GM18511 (cell line): Measurements from ENCODE around the gene SEC16A.
A peak's percentile ranks its signal among the peaks of the same experiment; 100 is the strongest.

ENCODE experiments used
- ATAC-seq: cut with Tn5 transposase; IDR thresholded peaks from one replicate; pipeline ENCODE4 v1.9.1; 2021; ENCODE audit warnings: mild to moderate bottlenecking, moderate library complexity; ENCODE audit not compliant: unreplicated experiment

The SEC16A gene

GRCh38 chr9:136402067-136402466, 80.8 kb downstream of the SEC16A start:
- ATAC-seq: no peak

GRCh38 chr9:136401173-136401922, 81.5 kb downstream of the SEC16A start:
- ATAC-seq: no peak

- ATAC-seq: peak; percentile 70
Observed at GRCh38 chr9:136400038-136400834, 82.6 kb downstream of the SEC16A start, which contains the start of gene SNAPC4. TSS of gene SNAPC4 (minus strand) at chr9:136400170. CDS start at chr9:136398428, 1,742 bp downstream.

GRCh38 chr9:136399176-136400037, 83.4 kb downstream of the SEC16A start:
- ATAC-seq: peak; percentile 27

- no peak for ATAC-seq
Observed at GRCh38 chr9:136398286-136398685, 84.6 kb downstream of the SEC16A start.

- no peak for ATAC-seq
Observed at GRCh38 chr9:136397643-136398042, 85.2 kb downstream of the SEC16A start.

GRCh38 chr9:136396219-136396515, 86.7 kb downstream of the SEC16A start:
- no peak for ATAC-seq

- ATAC-seq: no peak
Observed at GRCh38 chr9:136395345-136396218, 87.3 kb downstream of the SEC16A start.

GRCh38 chr9:136395020-136395340, 87.9 kb downstream of the SEC16A start:
- no peak for ATAC-seq

GRCh38 chr9:136394312-136395019, 88.4 kb downstream of the SEC16A start:
- no peak for ATAC-seq

- ATAC-seq: no peak
Observed at GRCh38 chr9:136393531-136393930, 89.3 kb downstream of the SEC16A start.

GRCh38 chr9:136392538-136393449, 90.0 kb downstream of the SEC16A start:
- ATAC-seq: no peak

- no peak for ATAC-seq
Observed at GRCh38 chr9:136391737-136392537, 90.9 kb downstream of the SEC16A start.
